Astrocyte (in vitro differentiated cells and primary cell): Measurements from ENCODE around the gene HAPLN3. TPM values are rescaled to one million over a fixed set of nuclear protein-coding genes. Genes with fewer than 3 reads are reported as not detected.
"Not testable (repeated sequence)": the region's sequence is repeated elsewhere in the genome, so short reads cannot be mapped to it uniquely, and the experiment has no call there.

Experiments
- DNase-seq: peaks from one replicate; pipeline ENCODE4 v3.0.0-alpha.2; 2010; ENCODE audit warnings: low read depth
- FAIRE-seq: peaks from 2 replicates; lab custom pipeline; 2011; peaks lifted over from hg19 to GRCh38; lab: Jason Lieb, UNC
- H2AFZ ChIP-seq: 2 replicates; pipeline ENCODE4 v1.6.0; 2012; ENCODE audit warnings: low read depth, low read length, inconsistent platforms
- H3K27ac ChIP-seq: 2 replicates; pipeline ENCODE4 v1.5.1; 2011; ENCODE audit warnings: low read depth, low read length, inconsistent platforms
- H3K27me3 ChIP-seq: 2 replicates; pipeline ENCODE4 v1.6.0; 2011; ENCODE audit warnings: low read length, inconsistent platforms; ENCODE audit not compliant: insufficient read depth
- H3K36me3 ChIP-seq: 2 replicates; pipeline ENCODE4 v1.5.1; 2011; ENCODE audit warnings: low read length, inconsistent platforms; ENCODE audit not compliant: insufficient read depth
- H3K4me1 ChIP-seq: 2 replicates; pipeline ENCODE4 v1.5.1; 2011; ENCODE audit warnings: low read length, inconsistent platforms; ENCODE audit not compliant: insufficient read depth
- H3K4me2 ChIP-seq: 2 replicates; pipeline ENCODE4 v1.6.0; 2012; ENCODE audit warnings: low read length, inconsistent platforms
- H3K4me3 ChIP-seq: 2 replicates; pipeline ENCODE4 v1.5.1; 2011; ENCODE audit warnings: low read depth, mild to moderate bottlenecking, low read length, inconsistent platforms; ENCODE audit not compliant: insufficient read depth
- H3K79me2 ChIP-seq: 2 replicates; pipeline ENCODE4 v1.6.0; 2012; ENCODE audit warnings: mild to moderate bottlenecking, low read length, inconsistent platforms; ENCODE audit not compliant: insufficient read depth
- H3K9ac ChIP-seq: 2 replicates; pipeline ENCODE4 v1.6.0; 2012; ENCODE audit warnings: mild to moderate bottlenecking, low read length, inconsistent platforms
- H3K9me3 ChIP-seq: 2 replicates; pipeline ENCODE4 v1.5.1; 2012; ENCODE audit warnings: low read depth, mild to moderate bottlenecking, low read length, inconsistent platforms; ENCODE audit not compliant: insufficient read depth
- H4K20me1 ChIP-seq: 2 replicates; pipeline ENCODE4 v1.6.0; 2012; ENCODE audit warnings: low read length, inconsistent platforms; ENCODE audit not compliant: insufficient read depth
- H3K27ac Mint-ChIP-seq: one replicate; pipeline ENCODE4 v1.8.0; 2021; ENCODE audit warnings: mild to moderate bottlenecking, mixed read lengths; ENCODE audit not compliant: unreplicated experiment
- H3K27me3 Mint-ChIP-seq: one replicate; pipeline ENCODE4 v1.8.0; 2021; ENCODE audit warnings: low read depth, mixed read lengths; ENCODE audit not compliant: unreplicated experiment
- H3K36me3 Mint-ChIP-seq: one replicate; pipeline ENCODE4 v1.8.0; 2021; ENCODE audit warnings: low read depth, mixed read lengths; ENCODE audit not compliant: unreplicated experiment
- H3K4me1 Mint-ChIP-seq: one replicate; pipeline ENCODE4 v1.8.0; 2021; ENCODE audit warnings: low read depth, mixed read lengths; ENCODE audit not compliant: unreplicated experiment
- H3K4me3 Mint-ChIP-seq: one replicate; pipeline ENCODE4 v1.8.0; 2021; ENCODE audit warnings: mild to moderate bottlenecking, moderate library complexity, mixed read lengths; ENCODE audit not compliant: unreplicated experiment
- H3K9me3 Mint-ChIP-seq: one replicate; pipeline ENCODE4 v1.8.0; 2021; ENCODE audit warnings: mild to moderate bottlenecking, mixed read lengths; ENCODE audit not compliant: unreplicated experiment
- EZH2 ChIP-seq: IDR thresholded peaks from 2 replicates; pipeline ENCODE4 v1.6.1; 2012; ENCODE audit warnings: mild to moderate bottlenecking, low read length, inconsistent platforms; ENCODE audit not compliant: insufficient read depth
- total RNA-seq: library from RNA; stranded (reverse); gene quantifications from 2 replicates; pipeline ENCODE4 v1.2.1, GENCODE V29; 2021
- TF ChIP-seq, protein P1 (sequence below): IDR thresholded peaks from 2 replicates; pipeline ENCODE4 v1.5.1; 2011; ENCODE audit warnings: low read depth, mild to moderate bottlenecking, inconsistent platforms, low read length, moderate library complexity; ENCODE audit not compliant: insufficient read depth

The HAPLN3 gene
- total RNA-seq, 1 donor from 2014 or later: 8.2 TPM

DNA sequence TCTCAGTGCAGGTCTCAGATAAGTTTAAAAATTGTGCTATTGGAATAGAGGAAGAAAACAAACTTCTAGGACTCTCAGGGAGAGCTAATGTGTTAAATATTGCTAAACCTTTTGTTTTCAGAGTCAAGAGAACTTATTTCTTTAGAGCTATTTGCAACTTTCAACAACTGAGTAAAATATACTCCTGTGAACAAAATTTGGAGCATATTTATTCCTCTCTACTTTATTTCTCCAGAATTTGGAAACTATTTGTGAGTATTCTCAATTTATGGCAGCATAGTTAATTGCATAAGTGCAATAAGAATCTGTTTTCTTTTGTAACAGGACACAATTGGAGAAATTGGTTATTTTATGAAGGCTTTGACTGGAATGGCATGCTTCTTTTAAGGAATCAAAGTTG is 32.8 kb upstream of the HAPLN3 start:
- not testable (repeated sequence) for H4K20me1 ChIP-seq, H3K9ac ChIP-seq, H3K4me2 ChIP-seq, DNase-seq, H3K27ac ChIP-seq, H3K36me3 ChIP-seq, H3K36me3 Mint-ChIP-seq, H3K4me1 ChIP-seq, H3K27me3 ChIP-seq, H3K79me2 ChIP-seq, H3K27ac Mint-ChIP-seq, H3K4me3 ChIP-seq, FAIRE-seq, H3K4me1 Mint-ChIP-seq, H3K9me3 ChIP-seq, H3K4me3 Mint-ChIP-seq, H3K27me3 Mint-ChIP-seq, H3K9me3 Mint-ChIP-seq, H2AFZ ChIP-seq

DNA sequence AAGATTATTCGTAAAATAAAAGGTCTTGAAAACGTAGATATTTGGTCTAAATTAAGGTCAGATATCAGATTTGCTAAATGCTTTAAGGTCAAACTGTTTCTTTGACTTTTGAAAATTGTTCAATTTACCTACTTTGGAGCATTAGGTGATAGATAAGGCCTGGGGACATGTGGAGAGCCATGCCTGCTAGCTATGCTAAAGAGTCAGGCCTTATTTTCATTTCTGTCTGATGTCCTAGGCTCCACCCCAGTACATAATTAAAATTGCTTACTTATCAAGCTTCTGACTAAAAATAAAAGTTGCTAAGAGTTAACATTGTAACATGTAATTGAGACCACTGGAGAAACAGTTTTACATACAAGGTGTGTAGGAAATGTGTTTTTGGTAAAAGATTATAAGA is 30.3 kb upstream of the HAPLN3 start:
- H2AFZ ChIP-seq, H3K36me3 Mint-ChIP-seq, H3K79me2 ChIP-seq, FAIRE-seq, H3K27me3 ChIP-seq, H4K20me1 ChIP-seq, H3K9me3 Mint-ChIP-seq, H3K9ac ChIP-seq, H3K4me1 ChIP-seq, DNase-seq, H3K4me2 ChIP-seq, H3K4me1 Mint-ChIP-seq, H3K27me3 Mint-ChIP-seq, H3K27ac ChIP-seq, H3K27ac Mint-ChIP-seq, H3K36me3 ChIP-seq, H3K4me3 Mint-ChIP-seq, H3K9me3 ChIP-seq, H3K4me3 ChIP-seq: not testable (repeated sequence)

DNA sequence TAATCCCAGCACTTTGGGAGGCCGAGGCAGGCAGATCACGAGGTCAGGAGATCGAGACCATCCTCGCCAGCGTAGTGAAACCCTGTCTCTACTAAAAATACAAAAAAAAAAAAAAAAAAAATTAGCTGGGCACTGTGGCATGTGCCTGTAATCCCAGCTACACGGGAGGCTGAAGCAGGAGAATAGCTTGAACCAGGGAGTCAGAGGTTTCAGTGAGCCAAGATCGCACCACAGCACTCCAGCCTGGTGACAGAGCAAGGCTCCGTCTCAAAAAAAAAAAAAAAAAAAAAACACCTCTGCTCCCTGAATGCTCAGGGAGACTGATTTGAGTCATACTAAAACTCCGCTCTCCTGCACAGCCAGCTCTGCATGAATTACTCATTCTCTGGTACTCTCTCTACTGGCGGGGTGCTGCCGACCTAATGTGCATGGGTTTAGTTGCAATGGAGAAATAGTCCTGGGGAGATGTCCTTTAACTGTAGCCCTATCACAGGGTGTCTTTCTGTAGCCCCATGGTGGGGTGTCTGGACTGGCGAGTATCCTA is 25.6 kb upstream of the HAPLN3 start:
- Histone ChIP-seq H3K27ac (peak overlapping the region; percentile 71), H3K4me1 (peaks cover 24% of the 10 kb centered on the region), H2AFZ (peak overlapping the region; percentile 15), H3K9ac (peak overlapping the region; percentile 57), H3K4me2 (peak overlapping the region; percentile 66)
- H3K9me3 Mint-ChIP-seq, H3K36me3 ChIP-seq, H3K79me2 ChIP-seq, H3K27me3 ChIP-seq, H3K27me3 Mint-ChIP-seq, H3K9me3 ChIP-seq, H3K36me3 Mint-ChIP-seq, H3K4me3 ChIP-seq, H4K20me1 ChIP-seq: not testable (repeated sequence)
- Mint-ChIP-seq H3K27ac (peak overlapping the region; percentile 100), H3K4me1 (peaks cover 27% of the 10 kb centered on the region), H3K4me3 (peak overlapping the region; percentile 27)
- DNase-seq (peak; percentile 84), FAIRE-seq (peak; percentile 63)

DNA sequence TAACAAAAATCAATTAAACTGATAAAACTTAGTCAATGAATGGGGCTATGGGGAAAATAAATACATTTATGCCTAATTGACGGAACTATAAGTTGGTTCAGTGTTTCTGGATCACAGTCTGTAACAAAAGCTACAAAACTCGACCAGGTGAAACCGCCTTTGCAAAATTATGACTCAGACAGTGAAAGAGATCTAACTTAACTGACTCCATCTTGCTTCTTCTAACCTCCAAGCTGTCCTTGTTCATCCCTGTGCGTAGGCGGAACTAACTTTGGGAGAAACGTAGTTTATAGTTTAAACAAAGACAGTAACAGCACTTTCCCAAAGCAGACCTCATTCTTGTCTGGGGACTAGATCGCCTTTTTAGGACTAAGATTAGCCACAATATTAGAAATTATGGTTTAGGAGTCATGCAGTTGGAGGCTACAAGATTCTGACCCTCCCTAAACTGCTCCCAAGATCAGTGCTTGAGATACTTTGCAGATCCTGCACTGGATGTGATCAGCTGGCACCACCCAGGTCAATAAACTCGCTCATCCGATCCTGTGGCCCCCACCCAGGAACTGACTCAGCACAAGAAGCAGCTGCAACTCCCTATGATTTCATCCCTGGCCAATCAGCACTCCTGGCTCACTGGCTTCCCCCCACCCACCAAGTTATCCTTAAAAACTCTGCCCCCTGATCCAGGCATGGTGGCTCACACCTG is 25.0 kb upstream of the HAPLN3 start:
- Histone ChIP-seq H3K4me1 (peaks cover 24% of the 10 kb centered on the region), H3K9me3 (no peaks in the 10 kb centered on the region), H3K36me3 (no peaks in the 10 kb centered on the region), H2AFZ (peak overlapping the region; percentile 15), H3K79me2 (no peaks in the 10 kb centered on the region), H3K9ac (peak overlapping the region; percentile 57), H4K20me1 (no peaks in the 10 kb centered on the region), H3K27ac (peak overlapping the region; percentile 71), H3K27me3 (no peaks in the 10 kb centered on the region), H3K4me2 (peak overlapping the region; percentile 66), H3K4me3 (no peak overlapping the region)
- Mint-ChIP-seq H3K9me3 (no peaks in the 10 kb centered on the region), H3K4me1 (peaks cover 27% of the 10 kb centered on the region), H3K27me3 (no peaks in the 10 kb centered on the region), H3K4me3 (peak overlapping the region; percentile 27), H3K27ac (peak overlapping the region; percentile 100), H3K36me3 (no peaks in the 10 kb centered on the region)
- FAIRE-seq (no peak), DNase-seq (peak; percentile 77)
- TF ChIP-seq, protein P1, sequence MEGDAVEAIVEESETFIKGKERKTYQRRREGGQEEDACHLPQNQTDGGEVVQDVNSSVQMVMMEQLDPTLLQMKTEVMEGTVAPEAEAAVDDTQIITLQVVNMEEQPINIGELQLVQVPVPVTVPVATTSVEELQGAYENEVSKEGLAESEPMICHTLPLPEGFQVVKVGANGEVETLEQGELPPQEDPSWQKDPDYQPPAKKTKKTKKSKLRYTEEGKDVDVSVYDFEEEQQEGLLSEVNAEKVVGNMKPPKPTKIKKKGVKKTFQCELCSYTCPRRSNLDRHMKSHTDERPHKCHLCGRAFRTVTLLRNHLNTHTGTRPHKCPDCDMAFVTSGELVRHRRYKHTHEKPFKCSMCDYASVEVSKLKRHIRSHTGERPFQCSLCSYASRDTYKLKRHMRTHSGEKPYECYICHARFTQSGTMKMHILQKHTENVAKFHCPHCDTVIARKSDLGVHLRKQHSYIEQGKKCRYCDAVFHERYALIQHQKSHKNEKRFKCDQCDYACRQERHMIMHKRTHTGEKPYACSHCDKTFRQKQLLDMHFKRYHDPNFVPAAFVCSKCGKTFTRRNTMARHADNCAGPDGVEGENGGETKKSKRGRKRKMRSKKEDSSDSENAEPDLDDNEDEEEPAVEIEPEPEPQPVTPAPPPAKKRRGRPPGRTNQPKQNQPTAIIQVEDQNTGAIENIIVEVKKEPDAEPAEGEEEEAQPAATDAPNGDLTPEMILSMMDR: no peak
- TF ChIP-seq EZH2: no peak
